Germinal center (tissue), 1 donor: ENCODE results near the gene ALG13.
"Not testable (repeated sequence)": the region's sequence is repeated elsewhere in the genome, so short reads cannot be mapped to it uniquely, and the experiment has no call there.

Experiments
- DNase-seq: peaks from one replicate; pipeline ENCODE4 v3.0.0; 2012; ENCODE audit warnings: mixed read lengths, low spot score

ALG13 gene

DNA sequence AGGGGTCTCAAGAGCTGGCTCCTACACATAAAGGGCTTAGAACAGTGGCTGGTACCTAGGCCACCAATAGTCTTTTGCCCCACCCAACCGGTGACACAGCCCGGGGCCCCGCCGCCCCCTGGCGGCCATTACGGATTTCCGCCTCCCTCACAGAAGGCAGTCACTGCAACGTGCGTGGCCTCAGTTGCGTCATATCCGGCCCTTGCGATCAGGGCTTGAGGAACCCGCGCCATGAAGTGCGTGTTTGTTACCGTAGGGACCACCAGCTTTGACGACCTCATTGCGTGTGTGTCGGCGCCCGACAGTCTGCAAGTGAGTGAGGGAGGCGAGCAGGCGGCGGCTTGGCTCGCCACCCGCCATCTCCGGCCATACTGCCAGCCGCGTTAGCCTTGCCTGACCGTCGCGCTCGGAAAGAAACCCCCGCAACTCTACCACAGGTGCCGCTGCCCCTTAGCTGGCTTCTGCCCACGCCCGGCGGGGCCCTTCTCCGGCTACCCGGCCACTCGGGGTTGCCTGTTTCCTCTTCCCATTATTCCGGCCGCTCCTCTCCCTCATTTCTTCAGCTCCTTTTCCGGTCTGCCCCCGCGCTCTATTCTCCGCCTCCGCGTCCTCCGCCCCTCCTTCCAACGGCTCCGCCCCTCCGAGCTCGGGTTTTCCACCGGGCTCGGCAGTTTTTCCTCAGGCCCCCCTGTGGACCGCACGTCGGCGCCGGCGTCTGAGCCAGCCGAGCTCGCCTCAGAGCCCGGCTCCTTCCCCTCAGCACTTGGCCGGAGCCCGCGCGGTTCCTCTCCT lies at the start of gene ALG13:
Gene ALG13 (plus strand): TSS at position 183 of the 792 bp plus-strand sequence. CDS start 49 bp downstream, at position 232.
- peak; percentile 84 for DNase-seq

DNA sequence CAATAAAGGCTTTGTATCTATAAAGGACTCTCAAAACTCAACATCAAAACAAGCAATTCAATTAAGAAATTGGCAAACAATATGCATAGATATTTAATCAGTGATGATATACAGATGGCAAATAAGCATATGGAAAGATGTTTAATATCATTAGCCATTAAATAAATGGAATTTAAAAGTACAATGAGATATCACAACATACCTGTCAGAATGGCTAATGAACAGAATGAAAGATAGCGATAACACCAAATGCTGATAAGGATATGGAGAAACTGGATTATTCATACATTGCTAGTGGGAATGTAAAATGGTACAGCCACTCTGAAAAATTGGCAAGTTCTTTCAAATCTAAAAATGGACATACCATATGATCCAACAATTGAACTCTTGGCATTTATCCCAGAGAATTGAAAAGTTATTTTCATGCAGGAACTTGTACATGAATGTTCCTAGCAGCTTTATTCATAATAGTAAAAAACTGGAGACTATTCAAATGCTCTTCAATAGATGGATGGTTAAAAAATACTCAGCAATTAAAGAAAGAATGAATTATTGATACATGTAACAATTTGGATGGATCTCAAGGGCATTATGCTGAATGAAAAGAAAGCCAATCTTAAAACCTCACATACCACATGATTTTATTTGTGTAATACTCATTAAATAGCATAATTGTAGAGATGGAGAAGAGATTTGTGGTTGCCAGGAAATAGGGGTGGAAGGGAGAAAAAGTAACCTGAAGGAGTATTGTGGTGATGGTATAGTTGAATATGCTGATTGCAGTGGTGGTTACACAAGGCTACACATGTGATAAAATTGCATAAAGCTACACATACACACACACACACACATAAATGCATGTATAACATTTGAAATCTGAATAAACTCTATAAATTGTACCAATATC lies 45.9 kb upstream of the ALG13 start:
- DNase-seq = no peak

GRCh38 chrX:111641969-111642368 lies 39.0 kb upstream of the ALG13 start:
- DNase-seq = no peak

- not testable (repeated sequence) for DNase-seq
These were observed 35.8 kb upstream of the ALG13 start for GRCh38 chrX:111645165-111645564.

- DNase-seq = no peak
These were observed 35.4 kb upstream of the ALG13 start for GRCh38 chrX:111645607-111646006.

DNA sequence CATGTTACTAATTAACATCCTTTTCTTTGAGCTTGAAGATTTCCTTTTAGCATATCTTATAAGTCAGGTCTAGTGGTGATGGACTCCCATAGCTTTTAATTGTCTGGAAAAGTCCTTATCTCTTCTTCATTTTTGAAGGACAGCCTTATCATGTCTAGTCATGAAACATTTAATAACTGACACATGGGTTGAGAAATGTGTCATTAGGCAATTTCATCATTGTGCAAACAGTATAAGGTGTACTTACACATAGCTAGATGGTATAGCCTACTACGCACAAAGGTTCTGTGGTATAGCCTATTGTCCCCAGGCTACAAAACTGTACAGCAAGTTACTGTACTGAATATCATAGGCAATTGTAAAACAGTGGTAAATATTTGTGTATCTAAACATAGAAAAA lies 34.5 kb upstream of the ALG13 start:
- DNase-seq = no peak

DNA sequence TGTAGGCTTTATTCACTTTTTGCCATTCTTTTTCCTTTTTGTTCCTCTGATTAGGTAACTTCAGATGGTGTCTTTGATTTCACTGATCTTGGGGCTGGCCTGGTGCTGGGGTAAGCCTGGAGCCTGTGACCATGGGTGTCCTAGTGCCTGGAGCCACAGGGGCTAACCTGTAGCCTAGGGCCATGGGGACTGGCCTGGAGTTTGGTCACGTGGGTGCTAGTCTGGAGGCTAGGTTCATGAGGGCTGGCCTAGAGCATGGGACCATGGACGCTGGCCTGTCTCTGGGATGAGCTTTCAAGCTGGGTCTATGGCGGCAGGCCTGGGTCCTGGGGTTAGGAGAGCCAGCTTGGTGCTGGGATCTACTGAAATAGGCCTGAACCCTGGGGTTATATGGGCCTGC lies 32.2 kb upstream of the ALG13 start:
- no peak for DNase-seq

DNA sequence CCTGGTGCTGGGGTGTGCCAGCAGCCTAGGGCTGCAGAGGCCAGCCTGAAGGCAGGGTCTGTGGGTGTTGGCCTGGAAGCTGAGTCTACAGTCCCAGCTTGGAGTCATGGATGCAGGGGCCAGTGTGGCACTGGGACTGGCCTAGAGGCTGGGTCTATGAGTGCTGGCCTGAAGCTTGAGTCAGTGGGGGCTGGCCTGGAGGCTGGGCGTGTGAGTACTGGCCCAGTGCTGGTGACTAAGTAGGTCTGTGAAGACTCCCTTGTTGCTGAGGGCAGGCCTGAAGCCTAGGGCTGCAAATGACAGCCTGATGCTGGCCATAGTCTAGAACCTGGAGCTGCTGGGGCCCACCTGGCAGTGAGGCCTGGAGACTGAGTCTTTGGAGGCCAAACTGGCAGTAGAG lies 31.3 kb upstream of the ALG13 start:
- DNase-seq = no peak

DNA sequence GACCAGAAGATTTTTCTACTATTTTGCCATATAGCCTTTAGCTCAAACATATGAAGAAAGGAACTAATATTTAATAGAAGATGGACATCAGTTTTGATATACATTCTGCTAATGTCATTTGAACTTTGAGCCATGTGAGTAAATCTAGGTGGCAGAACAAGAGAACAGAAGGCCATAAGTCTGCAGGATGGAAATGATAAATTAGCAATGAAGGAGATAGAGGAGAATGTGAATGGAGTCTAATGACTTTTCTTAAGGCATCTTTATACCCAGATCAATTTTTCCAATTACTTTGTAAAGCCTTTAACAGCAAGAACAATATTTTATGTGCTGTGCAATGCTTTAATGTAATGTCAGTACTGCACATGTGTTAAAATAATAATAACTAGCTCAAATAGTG lies 30.1 kb upstream of the ALG13 start:
- DNase-seq = no peak

DNA sequence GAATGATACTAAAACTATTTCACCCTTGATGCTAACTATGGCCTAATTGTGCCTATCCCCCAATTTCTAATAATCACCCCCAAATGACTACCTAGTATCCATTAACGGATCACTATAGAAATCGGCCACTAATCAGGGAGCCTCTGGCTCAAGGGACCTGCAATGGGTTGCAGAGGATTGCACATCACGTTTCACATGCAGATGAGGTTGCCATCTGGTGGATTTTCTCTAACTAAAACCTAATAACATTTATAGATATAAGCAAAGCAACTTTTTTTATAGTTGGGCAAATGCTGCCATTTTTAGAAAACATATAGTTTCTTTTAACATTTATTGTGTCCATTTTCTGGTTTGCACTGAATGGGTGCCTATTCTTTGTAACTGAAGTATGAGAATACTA lies 28.3 kb upstream of the ALG13 start:
- DNase-seq = no peak

GRCh38 chrX:111661241-111661640 lies 19.7 kb upstream of the ALG13 start:
- no peak for DNase-seq

DNA sequence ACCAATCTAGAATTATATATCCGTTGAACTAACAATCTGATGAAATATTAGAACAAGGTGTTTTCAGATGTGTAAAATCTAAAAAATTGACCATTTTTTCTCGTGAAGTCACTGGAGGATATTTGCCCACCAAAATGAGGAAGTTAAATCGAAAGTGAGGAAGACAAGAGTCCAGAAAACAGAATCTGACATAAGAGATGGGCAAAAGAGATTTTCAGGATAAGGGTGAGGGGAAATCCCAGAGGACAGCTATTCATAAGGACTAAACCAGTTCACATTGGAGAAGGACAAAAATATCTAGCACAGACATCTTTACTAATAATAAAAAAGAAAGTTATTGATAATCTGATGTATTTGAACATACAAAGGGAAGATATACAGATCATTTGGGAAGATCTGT lies 18.7 kb upstream of the ALG13 start:
- no peak for DNase-seq

DNA sequence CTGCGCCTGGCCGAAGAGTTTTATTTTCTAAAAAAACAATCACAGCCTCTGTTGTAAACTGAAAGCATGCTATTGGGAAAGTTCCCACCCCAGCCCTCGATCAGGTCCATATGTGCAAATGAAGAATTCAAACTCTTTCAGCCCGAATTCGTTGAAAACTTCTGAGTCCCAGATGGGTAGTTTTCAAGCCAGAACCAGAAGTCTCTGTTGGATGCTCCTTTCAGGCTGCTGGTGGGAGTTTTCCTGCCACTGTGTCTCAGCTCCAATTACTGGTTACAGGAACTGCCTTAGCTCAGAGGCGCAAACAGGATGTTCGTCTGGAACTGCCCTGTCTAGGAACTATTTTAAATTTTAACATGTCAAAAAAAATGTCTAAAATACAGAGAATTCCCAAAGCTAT lies 9.3 kb upstream of the ALG13 start:
- DNase-seq = no peak

DNA sequence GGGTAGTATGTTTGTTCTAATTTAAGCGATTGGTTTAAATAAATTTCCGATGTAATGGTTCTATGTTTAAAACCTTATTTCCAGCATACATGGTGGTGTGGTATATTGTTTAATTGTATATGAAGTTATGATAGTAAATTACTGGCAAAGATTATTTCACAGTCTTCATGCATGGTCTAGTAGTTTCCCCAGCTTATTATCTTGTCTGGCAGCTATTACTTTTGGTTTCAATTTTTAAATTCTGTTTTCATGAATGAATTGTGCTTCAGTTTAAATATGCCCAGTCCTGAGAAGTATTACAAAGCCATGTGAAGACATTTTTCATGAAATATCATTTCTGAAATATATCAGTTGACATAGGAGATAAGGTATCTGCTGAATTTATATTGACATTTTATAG lies 6.3 kb downstream of the ALG13 start:
- no peak for DNase-seq

DNA sequence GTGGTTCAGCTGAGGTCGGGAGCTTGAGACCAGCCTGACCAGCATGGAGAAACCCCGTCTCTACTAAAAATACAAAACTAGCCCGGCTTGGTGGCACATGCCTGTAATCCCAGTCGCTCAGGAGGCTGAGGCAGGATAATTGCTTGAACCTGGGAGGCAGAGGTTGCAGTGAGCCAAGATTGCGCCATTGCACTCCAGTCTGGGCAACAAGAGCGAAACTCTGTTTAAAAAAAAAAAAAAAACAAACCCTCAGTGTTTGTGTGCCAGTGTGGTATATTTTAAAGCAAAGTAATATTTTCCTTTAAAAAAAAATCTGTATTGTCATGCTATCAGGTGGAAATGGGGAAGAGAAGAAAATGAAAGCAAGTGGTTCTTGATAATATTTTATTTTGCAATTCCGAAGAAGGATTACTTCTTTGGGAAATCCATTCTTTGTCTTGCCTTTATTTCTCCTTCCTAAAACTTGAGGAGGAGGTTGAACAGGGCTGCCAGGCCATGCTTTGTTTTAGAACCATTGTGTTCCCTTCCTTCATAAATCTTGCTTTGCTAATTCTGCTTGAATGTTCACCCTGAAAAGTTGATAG lies 14.4 kb downstream of the ALG13 start:
- no peak for DNase-seq

DNA sequence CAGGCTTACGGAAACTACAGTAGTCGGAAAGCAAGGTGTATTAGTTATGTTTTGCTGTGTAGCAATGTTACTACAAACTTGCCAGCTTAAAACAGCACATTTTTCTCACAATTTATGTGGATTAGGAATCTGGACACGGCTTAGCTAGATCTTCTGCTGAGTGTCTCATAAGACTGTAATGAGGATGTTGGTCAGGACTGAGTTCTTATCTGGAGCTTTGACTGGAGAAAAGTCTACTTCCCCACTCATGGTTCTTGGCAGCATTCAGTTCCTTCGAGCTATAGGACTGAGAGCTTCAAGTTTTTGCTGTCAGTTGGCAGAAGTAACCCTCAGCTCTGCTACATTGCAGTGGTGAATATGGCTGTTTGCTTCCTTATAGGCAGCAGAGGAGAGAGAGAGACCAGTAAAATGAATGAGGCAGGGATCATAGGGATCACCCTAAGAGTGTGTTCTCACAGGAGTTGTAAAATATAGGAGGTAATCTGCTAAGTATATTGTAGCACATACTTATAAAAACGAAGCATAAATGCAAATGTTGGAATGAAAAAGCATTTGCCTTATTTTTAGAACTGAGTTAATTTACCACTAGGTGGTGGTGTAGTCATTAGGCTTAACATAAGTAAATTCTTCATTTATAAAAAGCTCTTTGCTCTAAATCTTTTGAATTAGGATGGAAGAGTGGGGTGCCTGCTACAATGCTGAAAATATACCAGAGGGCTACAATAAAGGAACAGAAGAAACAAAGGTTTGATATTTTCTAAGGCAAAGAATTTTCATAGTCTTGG lies 38.6 kb downstream of the ALG13 start:
- peak; percentile 1 for DNase-seq

DNA sequence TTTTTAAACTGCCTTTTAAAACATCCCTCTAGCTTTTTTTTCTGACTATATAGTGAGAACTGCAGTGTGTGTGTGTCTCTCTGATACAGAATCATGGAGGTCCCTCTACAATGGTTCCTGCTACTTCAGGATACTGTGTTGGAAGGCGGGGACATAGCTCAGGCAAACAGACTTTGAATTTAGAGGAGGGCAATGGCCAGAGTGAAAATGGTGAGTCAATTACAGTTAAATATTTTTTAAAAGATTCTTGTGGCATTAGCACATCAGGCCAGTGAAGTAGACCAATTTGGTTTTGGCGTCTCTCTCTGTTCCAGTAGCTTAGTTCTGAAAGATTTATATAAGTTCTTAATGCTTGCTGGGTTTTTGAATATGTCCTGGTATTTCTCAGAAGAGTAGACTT lies 47.1 kb downstream of the ALG13 start:
- DNase-seq = no peak

DNA sequence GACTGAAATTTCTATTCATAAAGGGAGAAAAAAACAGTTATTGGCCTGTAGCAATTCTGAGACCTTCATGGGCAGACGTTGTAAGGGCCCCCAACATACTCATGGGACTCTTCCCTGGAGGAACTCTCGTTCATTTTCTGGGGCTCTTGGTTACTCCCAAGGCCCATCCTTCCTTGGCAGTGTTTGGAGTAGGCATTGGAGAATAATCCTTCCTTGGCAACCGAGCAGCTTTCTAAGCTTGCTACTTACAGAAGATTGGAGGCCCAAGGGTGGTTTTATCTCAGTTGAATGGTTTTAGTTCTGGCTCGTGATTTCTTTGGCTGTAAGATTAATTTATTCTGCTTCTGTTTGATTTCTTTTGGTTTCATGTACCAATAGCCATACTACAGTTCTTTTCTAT lies 50.4 kb downstream of the ALG13 start:
- no peak for DNase-seq

GRCh38 chrX:111736571-111736970 lies 55.6 kb downstream of the ALG13 start:
- DNase-seq = no peak

DNA sequence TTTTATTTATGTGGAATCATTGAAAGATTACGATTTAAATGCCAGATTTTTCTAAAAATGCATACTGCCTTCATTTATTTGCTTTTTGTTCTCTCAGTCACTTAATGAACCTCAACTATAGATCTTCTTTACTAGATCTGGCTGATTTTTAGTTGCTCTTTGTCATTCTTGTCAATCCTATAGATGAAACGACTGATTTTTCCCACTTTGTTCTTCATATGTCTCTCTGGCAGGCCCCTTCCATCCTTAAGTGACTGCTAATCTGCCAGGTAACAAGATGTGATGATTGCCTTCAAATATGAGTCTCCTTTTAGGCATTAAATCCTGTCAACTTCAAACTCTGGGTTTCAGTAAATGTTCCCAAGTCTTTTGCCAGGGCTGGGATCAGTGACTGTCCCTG lies 61.0 kb downstream of the ALG13 start:
- DNase-seq = no peak

DNA sequence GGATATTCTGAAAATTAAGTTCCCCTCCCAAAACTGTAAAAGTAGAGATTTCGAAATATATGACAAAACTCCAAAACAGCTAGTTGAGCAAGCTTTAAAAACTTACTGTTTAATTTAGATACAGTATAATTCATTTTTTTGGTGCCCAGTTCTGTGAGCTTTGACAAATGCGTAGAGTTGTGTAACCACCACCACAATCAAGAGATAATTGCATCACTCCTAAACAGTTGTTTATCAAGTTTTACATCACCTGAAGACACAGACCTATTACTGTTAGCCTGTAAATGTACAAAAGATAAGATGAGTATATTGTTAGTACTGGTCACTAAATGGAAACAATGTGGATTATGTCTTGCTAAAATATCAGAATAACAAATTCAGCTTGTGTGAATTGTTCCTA lies 62.3 kb downstream of the ALG13 start:
- DNase-seq = no peak

DNA sequence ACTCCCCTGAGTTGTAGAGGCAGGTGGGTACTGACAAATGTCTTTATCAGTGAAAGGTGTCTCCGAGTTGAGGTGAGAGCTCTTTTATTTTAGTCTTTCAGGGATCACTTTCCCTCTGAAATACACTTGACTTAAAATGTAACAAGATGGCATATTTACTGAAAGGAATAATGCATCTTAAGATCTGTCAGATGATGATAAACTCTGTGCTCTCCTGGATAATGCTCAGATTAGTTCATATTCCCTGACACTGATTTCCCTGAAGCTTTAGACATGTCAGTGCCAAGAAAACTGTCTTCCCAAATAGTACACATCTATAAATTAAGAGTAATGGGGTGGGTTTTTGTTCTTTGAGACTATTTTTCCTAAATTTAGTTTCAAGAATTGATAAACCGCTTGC lies 75.5 kb downstream of the ALG13 start:
- no peak for DNase-seq
